ENCODE results near the gene RRP7A. TPM values are rescaled to one million over a fixed set of nuclear protein-coding genes. Genes with fewer than 3 reads are reported as not detected.
"Not testable (repeated sequence)": the region's sequence is repeated elsewhere in the genome, so short reads cannot be mapped to it uniquely, and the experiment has no call there.

Gene RRP7A
- total RNA-seq, 2 donors from 2014 or later: 28.6 to 79.4 TPM

- Histone ChIP-seq H3K9ac (ENCODE audit: low read depth in 2 of 2, low read length in 2 of 2) (no peak overlapping the region), H3K36me3 (no peaks in the 10 kb centered on the region), H3K4me3 (no peak overlapping the region), H3K27ac (no peak overlapping the region), H3K9me3 (no peaks in the 10 kb centered on the region), H3K27me3 (no peaks in the 10 kb centered on the region), H3K4me1 (no peaks in the 10 kb centered on the region)
- peak; percentile 40 for DNase-seq
- TF ChIP-seq, protein P1, sequence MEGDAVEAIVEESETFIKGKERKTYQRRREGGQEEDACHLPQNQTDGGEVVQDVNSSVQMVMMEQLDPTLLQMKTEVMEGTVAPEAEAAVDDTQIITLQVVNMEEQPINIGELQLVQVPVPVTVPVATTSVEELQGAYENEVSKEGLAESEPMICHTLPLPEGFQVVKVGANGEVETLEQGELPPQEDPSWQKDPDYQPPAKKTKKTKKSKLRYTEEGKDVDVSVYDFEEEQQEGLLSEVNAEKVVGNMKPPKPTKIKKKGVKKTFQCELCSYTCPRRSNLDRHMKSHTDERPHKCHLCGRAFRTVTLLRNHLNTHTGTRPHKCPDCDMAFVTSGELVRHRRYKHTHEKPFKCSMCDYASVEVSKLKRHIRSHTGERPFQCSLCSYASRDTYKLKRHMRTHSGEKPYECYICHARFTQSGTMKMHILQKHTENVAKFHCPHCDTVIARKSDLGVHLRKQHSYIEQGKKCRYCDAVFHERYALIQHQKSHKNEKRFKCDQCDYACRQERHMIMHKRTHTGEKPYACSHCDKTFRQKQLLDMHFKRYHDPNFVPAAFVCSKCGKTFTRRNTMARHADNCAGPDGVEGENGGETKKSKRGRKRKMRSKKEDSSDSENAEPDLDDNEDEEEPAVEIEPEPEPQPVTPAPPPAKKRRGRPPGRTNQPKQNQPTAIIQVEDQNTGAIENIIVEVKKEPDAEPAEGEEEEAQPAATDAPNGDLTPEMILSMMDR (IDR thresholded peaks at IDR 0.05): no peak
- intact Hi-C loops (cut with DNase I): no loop called here
These were observed 42.7 kb upstream of the RRP7A start for GRCh38 chr22:42562279-42562678.

DNA sequence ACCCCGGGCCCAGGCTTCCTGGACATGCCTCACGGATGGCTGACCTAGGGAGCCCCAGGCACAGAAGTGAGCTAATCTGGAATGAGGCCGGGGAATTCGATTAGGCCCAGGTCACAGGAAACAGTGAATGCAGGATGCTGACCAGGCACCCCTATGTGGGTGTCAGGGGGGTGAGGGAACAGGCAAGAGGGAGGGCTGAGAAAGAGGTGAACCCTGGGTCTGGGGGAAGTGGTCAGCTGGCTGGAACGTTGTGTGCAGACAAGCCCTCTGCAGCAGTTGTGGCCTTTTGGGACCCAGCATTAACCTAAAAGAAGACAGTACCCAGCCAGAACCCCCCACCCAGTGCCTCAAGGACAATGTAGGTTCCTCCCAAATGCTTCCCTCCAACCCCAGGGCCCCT is 42.3 kb upstream of the RRP7A start:
- Histone ChIP-seq H3K9ac (ENCODE audit: low read depth in 2 of 2, low read length in 2 of 2) (no peak overlapping the region), H3K9me3 (no peaks in the 10 kb centered on the region), H3K27ac (no peak overlapping the region), H3K4me1 (no peaks in the 10 kb centered on the region), H3K27me3 (no peaks in the 10 kb centered on the region), H3K4me3 (no peak overlapping the region), H3K36me3 (no peaks in the 10 kb centered on the region)
- no peak for DNase-seq
- intact Hi-C loops (cut with DNase I): no loop called here
- TF ChIP-seq, protein P1 (IDR thresholded peaks at IDR 0.05): no peak

- Histone ChIP-seq H3K27me3 (no peaks in the 10 kb centered on the region), H3K4me1 (no peaks in the 10 kb centered on the region), H3K9ac (ENCODE audit: low read depth in 2 of 2, low read length in 2 of 2) (no peak overlapping the region), H3K9me3 (no peaks in the 10 kb centered on the region), H3K36me3 (no peaks in the 10 kb centered on the region), H3K4me3 (no peak overlapping the region), H3K27ac (no peak overlapping the region)
- DNase-seq: no peak
- TF ChIP-seq, protein P1 (IDR thresholded peaks at IDR 0.05): peak; percentile 59
- intact Hi-C loops (cut with DNase I): no loop called here
These were observed 41.2 kb upstream of the RRP7A start for GRCh38 chr22:42560781-42561180.

DNA sequence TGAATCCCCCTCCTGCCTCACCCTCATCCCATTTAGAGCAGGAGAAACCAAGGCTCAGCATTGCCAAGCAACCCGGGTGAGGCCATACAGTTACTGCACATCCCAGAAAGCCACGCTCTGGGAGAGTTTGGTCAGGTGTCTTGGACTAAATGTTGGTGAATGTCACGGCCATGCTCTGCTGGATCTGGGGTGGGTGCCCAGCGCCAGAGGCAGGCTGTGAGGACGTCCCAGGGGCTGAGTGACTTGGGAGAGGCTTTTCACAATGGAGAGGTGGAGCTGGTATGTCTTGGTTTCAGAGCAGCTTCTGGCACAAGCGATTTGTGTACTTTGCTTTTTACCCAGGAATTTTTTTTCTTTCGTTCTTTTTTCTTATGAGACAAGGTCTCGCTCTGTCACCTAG is 40.8 kb upstream of the RRP7A start:
- H3K27ac ChIP-seq: no peak overlapping the region
- TF ChIP-seq, protein P1 (IDR thresholded peaks at IDR 0.05): no peak
- no peaks in the 10 kb centered on the region for H3K4me1 ChIP-seq
- intact Hi-C loops (cut with DNase I): no loop called here
- H3K36me3 ChIP-seq: no peaks in the 10 kb centered on the region
- no peak overlapping the region for H3K9ac ChIP-seq (ENCODE audit: low read depth in 2 of 2, low read length in 2 of 2)
- DNase-seq: no peak
- H3K9me3 ChIP-seq: no peaks in the 10 kb centered on the region
- no peak overlapping the region for H3K4me3 ChIP-seq
- H3K27me3 ChIP-seq: no peaks in the 10 kb centered on the region

GRCh38 chr22:42553475-42554361 is 34.1 kb upstream of the RRP7A start, which contains the start of gene SERHL2:
Gene SERHL2, plus strand, starts transcription at chr22:42553956. Its CDS starts 65 bp downstream, at chr22:42554021.
- H3K4me3 ChIP-seq: peak within 1 kb of the TSS; percentile 41
- intact Hi-C loops (cut with DNase I): no loop called here
- H3K27me3 ChIP-seq: no peaks in the 10 kb centered on the region
- H3K9me3 ChIP-seq: no peaks in the 10 kb centered on the region
- peak; percentile 95 for DNase-seq
- H3K36me3 ChIP-seq: no peaks in the 10 kb centered on the region
- H3K9ac ChIP-seq (ENCODE audit: low read depth in 2 of 2, low read length in 2 of 2): peak within 1 kb of the TSS; percentile 51 to 81
- TF ChIP-seq, protein P1 (IDR thresholded peaks at IDR 0.05): no peak
- H3K4me1 ChIP-seq: no peaks in the 10 kb centered on the region
- no peak within 1 kb of the TSS for H3K27ac ChIP-seq

DNA sequence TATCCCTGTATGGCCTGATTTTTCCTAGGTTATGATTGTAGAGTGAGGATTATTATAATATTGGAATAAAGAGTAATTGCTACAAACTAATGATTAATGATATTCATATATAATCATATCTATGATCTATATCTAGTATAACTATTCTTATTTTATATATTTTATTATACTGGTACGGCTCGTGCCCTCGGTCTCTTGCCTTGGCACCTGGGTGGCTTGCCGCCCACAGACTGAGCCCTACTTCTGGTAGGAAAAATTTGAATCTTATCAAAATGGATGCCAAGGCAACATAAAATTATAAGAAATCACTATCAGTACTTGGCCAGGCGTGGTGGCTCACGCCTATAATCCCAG is 32.7 kb upstream of the RRP7A start:
- DNase-seq; H3K9me3 ChIP-seq; H3K36me3 ChIP-seq; H3K27ac ChIP-seq; H3K4me3 ChIP-seq; H3K9ac ChIP-seq (ENCODE audit: low read depth in 2 of 2, low read length in 2 of 2); H3K27me3 ChIP-seq; intact Hi-C loops (cut with DNase I); H3K4me1 ChIP-seq: not testable (repeated sequence)

Data from colonic mucosa (tissue), 4 donors.